ENCODE data around the gene NUP214.

The NUP214 gene

DNA sequence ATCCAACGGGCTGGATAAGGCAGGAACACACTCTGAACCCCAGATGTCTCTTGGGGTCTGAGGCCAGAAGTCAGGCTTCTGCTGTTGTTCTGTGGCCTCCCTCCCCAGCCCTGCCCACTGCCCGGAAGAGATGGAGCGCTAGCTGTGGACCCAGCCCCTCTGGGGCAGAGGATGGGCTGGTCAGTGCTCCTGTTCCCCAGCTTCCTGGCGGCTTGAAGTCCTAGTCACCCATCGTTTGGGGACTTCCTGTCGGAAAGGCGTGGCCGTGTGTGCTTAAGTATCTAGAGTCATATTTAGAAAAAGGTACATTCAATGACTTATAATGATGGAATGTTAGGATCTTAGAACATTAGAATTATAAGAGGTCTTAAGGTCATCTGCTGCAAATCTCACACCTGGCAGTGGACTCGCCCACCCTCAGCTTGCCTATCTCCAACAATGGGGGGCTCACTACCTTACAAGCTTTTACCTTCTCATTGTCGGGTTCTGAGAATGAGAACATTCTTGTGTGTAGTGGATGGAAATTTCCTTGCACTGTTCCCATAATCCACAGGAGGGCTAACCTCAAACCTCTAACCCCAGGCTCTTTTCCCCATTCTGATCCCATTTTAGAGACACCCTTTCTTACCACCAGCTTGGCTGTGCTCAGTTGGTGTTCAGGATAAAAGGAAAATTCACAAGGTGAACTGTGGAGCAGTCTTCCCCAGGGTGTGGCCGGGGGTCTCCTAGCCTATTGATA is 42.4 kb upstream of the NUP214 start:
- POLR2A ChIA-PET: no interaction called here
- no peak overlapping the region for H3K27ac ChIP-seq (ENCODE audit: extremely low read depth, low read depth, low read length)
- H3K9me3 ChIP-seq (ENCODE audit: control insufficient read depth, insufficient read depth, low read depth, low read length): no peaks in the 10 kb centered on the region
- H3K4me1 ChIP-seq (ENCODE audit: control insufficient read depth, insufficient read depth, low read length): no peaks in the 10 kb centered on the region
- CTCF ChIA-PET: interaction anchor here (0.5 to 0.6 kb wide), 2 partner anchors 9 to 34 kb away, joined by 3 to 4 read pairs; no protein-coding TSS in a partner anchor
- no peak for TF ChIP-seq ZNF473 (tag by site-specific recombination; IDR thresholded peaks at IDR 0.05)
- TF ChIP-seq ZNF266 (tag by site-specific recombination; IDR thresholded peaks at IDR 0.05; ENCODE audit: low read depth): no peak
- TF ChIP-seq ZBTB49 (tag by site-specific recombination; IDR thresholded peaks at IDR 0.05; ENCODE audit: low read depth): no peak
- TF ChIP-seq ZNF433 (tag by site-specific recombination; IDR thresholded peaks at IDR 0.05; ENCODE audit: low read depth): no peak
- no peak for TF ChIP-seq TSHZ1 (tag by site-specific recombination; IDR thresholded peaks at IDR 0.05; ENCODE audit: borderline replicate concordance)
- TF ChIP-seq ZNF624 (tag by site-specific recombination; IDR thresholded peaks at IDR 0.05): no peak
- TF ChIP-seq ZBTB48 (tag by site-specific recombination; IDR thresholded peaks at IDR 0.05): no peak
- no peak for TF ChIP-seq ZSCAN16 (tag by site-specific recombination; IDR thresholded peaks at IDR 0.05)
- TF ChIP-seq YY2 (tag by site-specific recombination; IDR thresholded peaks at IDR 0.05): no peak
- no peaks in the 10 kb centered on the region for H3K36me3 ChIP-seq (ENCODE audit: control insufficient read depth in 2 of 2, insufficient read depth in 1 of 2, low read length in 2 of 2)
- H3K4me3 ChIP-seq (ENCODE audit: low read depth, low read length): no peak overlapping the region

DNA sequence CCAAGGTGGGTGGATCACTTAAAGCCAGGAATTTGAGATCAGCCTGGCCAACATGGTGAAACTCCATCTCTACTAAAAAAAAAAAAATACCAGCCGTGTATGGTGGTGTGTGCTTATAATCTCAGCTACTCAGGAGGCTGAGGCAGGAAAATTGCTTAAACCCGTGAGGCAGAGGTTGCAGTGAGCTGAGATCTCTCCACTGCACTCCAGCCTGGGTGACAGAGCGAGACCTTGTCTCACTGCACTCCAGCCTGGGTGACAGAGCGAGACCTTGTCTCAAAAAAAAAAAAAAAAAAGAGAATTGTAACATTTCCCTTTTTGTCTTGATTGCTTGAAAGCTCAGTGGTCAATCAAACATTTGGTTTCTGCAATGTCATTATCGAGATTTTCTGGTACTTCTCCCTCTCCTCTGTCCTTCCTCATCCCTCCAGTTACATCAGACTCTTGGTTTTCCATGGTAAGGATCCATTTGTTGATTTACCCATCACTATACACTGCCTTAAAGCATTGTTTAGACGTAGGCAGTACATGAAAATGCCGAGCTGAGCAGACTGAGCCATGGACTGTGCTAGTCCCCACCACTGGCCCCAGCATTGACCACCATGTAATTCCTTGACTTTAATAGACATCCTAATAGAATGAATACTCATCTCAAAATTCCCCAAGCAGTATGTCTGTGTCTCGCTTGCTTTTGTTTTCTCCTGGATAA is 40.6 kb upstream of the NUP214 start:
- Histone ChIP-seq H3K9me3 (ENCODE audit: control insufficient read depth, insufficient read depth, low read depth, low read length) (no peaks in the 10 kb centered on the region), H3K4me1 (ENCODE audit: control insufficient read depth, insufficient read depth, low read length) (no peaks in the 10 kb centered on the region), H3K4me3 (ENCODE audit: low read depth, low read length) (no peak overlapping the region), H3K27ac (ENCODE audit: extremely low read depth, low read depth, low read length) (no peak overlapping the region), H3K36me3 (ENCODE audit: control insufficient read depth in 2 of 2, insufficient read depth in 1 of 2, low read length in 2 of 2) (no peaks in the 10 kb centered on the region)
- TF ChIP-seq ZNF391 (tag by site-specific recombination; IDR thresholded peaks at IDR 0.05; ENCODE audit: borderline replicate concordance, low read depth): no peak
- TF ChIP-seq ZNF155 (tag by site-specific recombination; IDR thresholded peaks at IDR 0.05): no peak
- peak; percentile 64; the same call in 1 of the 2 replicates for TF ChIP-seq KLF1 (tag by site-specific recombination; IDR thresholded peaks at IDR 0.05)
- ChIA-PET CTCF (interaction anchor here (0.6 to 1.2 kb wide), 5 partner anchors 11 to 37 kb away, joined by 3 to 4 read pairs (median 3); no protein-coding TSS in a partner anchor), POLR2A (interaction anchor here (0.6 kb wide), 1 partner anchor 37 kb away, joined by 3 read pairs; no protein-coding TSS in a partner anchor)

DNA sequence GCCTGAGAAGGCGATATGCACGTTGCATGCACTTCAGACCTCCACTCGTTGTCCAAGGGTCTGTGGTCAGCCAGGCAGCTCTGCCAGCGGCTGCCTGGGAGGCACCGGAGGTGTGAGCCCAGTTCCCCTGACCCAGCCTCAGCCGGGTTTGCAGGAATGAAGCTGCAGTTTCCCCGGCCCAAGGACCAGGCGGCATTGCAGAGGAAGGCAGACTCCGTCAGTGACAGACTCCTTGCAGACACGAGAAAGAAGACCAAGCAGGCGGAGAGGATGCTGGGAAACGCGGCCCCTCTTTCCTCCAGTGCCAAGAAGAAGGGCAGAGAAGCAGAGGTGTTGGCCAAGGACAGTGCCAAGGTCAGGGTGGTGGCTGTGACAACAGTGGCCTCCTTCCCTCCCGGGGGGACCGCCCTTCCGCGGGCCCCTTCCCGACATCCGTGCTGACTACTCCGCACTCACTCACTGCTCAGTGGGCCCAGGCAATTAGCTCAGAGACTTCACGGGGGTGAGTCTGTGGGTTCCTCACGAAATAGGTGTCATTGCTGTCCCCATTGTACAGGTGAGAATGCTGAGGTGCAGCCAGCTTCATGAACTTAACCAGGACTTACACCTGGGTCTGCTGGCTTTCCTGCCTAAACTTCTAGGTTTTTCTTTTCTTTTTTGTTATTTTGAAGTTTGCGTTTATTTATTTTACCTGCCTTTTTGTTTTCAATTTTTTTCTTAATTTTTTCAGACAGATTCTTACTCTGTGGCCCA is 39.8 kb upstream of the NUP214 start:
- CTCF ChIA-PET: interaction anchor here (0.6 to 1.2 kb wide), 5 partner anchors 11 to 38 kb away, joined by 3 to 4 read pairs (median 3); no protein-coding TSS in a partner anchor
- H3K4me3 ChIP-seq (ENCODE audit: low read depth, low read length): no peak overlapping the region
- H3K9me3 ChIP-seq (ENCODE audit: control insufficient read depth, insufficient read depth, low read depth, low read length): no peaks in the 10 kb centered on the region
- no peak overlapping the region for H3K27ac ChIP-seq (ENCODE audit: extremely low read depth, low read depth, low read length)
- H3K36me3 ChIP-seq (ENCODE audit: control insufficient read depth in 2 of 2, insufficient read depth in 1 of 2, low read length in 2 of 2): no peaks in the 10 kb centered on the region
- H3K4me1 ChIP-seq (ENCODE audit: control insufficient read depth, insufficient read depth, low read length): no peaks in the 10 kb centered on the region
- POLR2A ChIA-PET: interaction anchor here (0.6 kb wide), 1 partner anchor 36 kb away, joined by 3 read pairs; no protein-coding TSS in a partner anchor
- TF ChIP-seq KLF1 (tag by site-specific recombination; IDR thresholded peaks at IDR 0.05) (no peak), ZNF133 (tag by site-specific recombination; IDR thresholded peaks at IDR 0.05) (no peak), ZNF560 (tag by site-specific recombination; IDR thresholded peaks at IDR 0.05; ENCODE audit: borderline replicate concordance) (no peak), ZNF792 (tag by site-specific recombination; IDR thresholded peaks at IDR 0.05) (no peak), ZNF513 (tag by site-specific recombination; IDR thresholded peaks at IDR 0.05) (no peak)
- TF ChIP-seq, protein P1, sequence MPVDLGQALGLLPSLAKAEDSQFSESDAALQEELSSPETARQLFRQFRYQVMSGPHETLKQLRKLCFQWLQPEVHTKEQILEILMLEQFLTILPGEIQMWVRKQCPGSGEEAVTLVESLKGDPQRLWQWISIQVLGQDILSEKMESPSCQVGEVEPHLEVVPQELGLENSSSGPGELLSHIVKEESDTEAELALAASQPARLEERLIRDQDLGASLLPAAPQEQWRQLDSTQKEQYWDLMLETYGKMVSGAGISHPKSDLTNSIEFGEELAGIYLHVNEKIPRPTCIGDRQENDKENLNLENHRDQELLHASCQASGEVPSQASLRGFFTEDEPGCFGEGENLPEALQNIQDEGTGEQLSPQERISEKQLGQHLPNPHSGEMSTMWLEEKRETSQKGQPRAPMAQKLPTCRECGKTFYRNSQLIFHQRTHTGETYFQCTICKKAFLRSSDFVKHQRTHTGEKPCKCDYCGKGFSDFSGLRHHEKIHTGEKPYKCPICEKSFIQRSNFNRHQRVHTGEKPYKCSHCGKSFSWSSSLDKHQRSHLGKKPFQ (tag by site-specific recombination; IDR thresholded peaks at IDR 0.05): no peak
